HG02870 (cell line): Measurements from ENCODE around the gene SLC2A1.

Experiments used
- ATAC-seq: cut with Tn5 transposase; IDR thresholded peaks from one replicate; pipeline ENCODE4 v1.9.1; 2021; ENCODE audit warnings: mild to moderate bottlenecking, moderate library complexity; ENCODE audit not compliant: unreplicated experiment

The SLC2A1 gene

GRCh38 chr1:42960566-42961311, 2.1 kb upstream of the SLC2A1 start:
- ATAC-seq: no peak

GRCh38 chr1:42960122-42960390, 1.4 kb upstream of the SLC2A1 start:
- no peak for ATAC-seq

GRCh38 chr1:42957880-42958487, 684 bp downstream of the SLC2A1 start:
- peak; percentile 36 for ATAC-seq

GRCh38 chr1:42957229-42957879, 1.3 kb downstream of the SLC2A1 start:
- ATAC-seq: no peak

GRCh38 chr1:42956739-42957138, 1.9 kb downstream of the SLC2A1 start:
- no peak for ATAC-seq

GRCh38 chr1:42955311-42956063, 3.2 kb downstream of the SLC2A1 start:
- ATAC-seq: no peak

GRCh38 chr1:42953182-42954180, 5.2 kb downstream of the SLC2A1 start:
- ATAC-seq: no peak

- no peak for ATAC-seq
Measured at GRCh38 chr1:42952303-42953001, 6.2 kb downstream of the SLC2A1 start.

- no peak for ATAC-seq
Measured at GRCh38 chr1:42951588-42951987, 7.1 kb downstream of the SLC2A1 start.

GRCh38 chr1:42950116-42950481, 8.6 kb downstream of the SLC2A1 start:
- no peak for ATAC-seq

GRCh38 chr1:42949312-42950115, 9.2 kb downstream of the SLC2A1 start:
- no peak for ATAC-seq

GRCh38 chr1:42947965-42948732, 10.5 kb downstream of the SLC2A1 start:
- ATAC-seq: no peak

GRCh38 chr1:42947117-42947516, 11.6 kb downstream of the SLC2A1 start:
- ATAC-seq: no peak

GRCh38 chr1:42946120-42946898, 12.4 kb downstream of the SLC2A1 start:
- no peak for ATAC-seq

GRCh38 chr1:42945164-42945563, 13.5 kb downstream of the SLC2A1 start:
- no peak for ATAC-seq

- no peak for ATAC-seq
Measured at GRCh38 chr1:42944246-42944928, 14.3 kb downstream of the SLC2A1 start.

- ATAC-seq: no peak
Measured at GRCh38 chr1:42943728-42944127, 14.9 kb downstream of the SLC2A1 start.
